Tibial artery (tissue), 4 donors: ENCODE measurements around the gene SECISBP2L.

Experiments
- DNase-seq, 2 donors: peaks; one replicate each; pipeline ENCODE4 v3.0.0-alpha.2; 2019
- H3K27ac ChIP-seq, 2 donors: fragments of 200-600 bp; sonication (generic) in 1 of 2; 1 replicate in 1 of 2; 2 replicates in 1 of 2; pipeline ENCODE4 v1.5.1; 2018 to 2019; ENCODE audit warnings: mild to moderate bottlenecking in 1 of 2
- H3K27me3 ChIP-seq, 2 donors: fragments of 200-600 bp; sonication (generic) in 1 of 2; one replicate each; pipeline versions ENCODE4 v1.5.1 to v1.6.0; 2016 to 2019
- H3K36me3 ChIP-seq, 3 donors: fragments of 200-600 bp; sonication (generic) in 2 of 3; one replicate each; pipeline ENCODE4 v1.5.1; 2016 to 2019; ENCODE audit warnings: mild to moderate bottlenecking in 2 of 3
- H3K4me1 ChIP-seq, 4 donors: fragments of 200-600 bp; sonication (generic) in 2 of 4; 1 replicate in 3 of 4; 2 replicates in 1 of 4; pipeline ENCODE4 v1.5.1; 2016 to 2019
- H3K4me3 ChIP-seq, 2 donors: fragments of 200-600 bp; sonication (generic) in 1 of 2; 1 replicate in 1 of 2; 2 replicates in 1 of 2; pipeline ENCODE4 v1.5.1; 2018 to 2019; ENCODE audit warnings: mild to moderate bottlenecking in 2 of 2
- H3K9me3 ChIP-seq, 3 donors: fragments of 200-600 bp; sonication (generic) in 1 of 3; one replicate each; pipeline ENCODE4 v1.5.1; 2016 to 2019
- intact Hi-C: fragments of 100-400 bp; cut with DNase I; formaldehyde crosslinking; loops from one replicate; pipeline ENCODE4 v1.15.0; 2023; ENCODE audit warnings: low total_unique reads
- TF ChIP-seq, protein P1 (sequence below), 2 experiments: fragments of 200-600 bp in 1 of 2; fragments of 450-650 bp in 1 of 2; IDR thresholded peaks; one replicate each; pipeline ENCODE4 v1.5.1; 2017 to 2019; ENCODE audit warnings: antibody characterized with exemption in 2 of 2, mild to moderate bottlenecking in 1 of 2, moderate library complexity in 1 of 2

Gene SECISBP2L

DNA sequence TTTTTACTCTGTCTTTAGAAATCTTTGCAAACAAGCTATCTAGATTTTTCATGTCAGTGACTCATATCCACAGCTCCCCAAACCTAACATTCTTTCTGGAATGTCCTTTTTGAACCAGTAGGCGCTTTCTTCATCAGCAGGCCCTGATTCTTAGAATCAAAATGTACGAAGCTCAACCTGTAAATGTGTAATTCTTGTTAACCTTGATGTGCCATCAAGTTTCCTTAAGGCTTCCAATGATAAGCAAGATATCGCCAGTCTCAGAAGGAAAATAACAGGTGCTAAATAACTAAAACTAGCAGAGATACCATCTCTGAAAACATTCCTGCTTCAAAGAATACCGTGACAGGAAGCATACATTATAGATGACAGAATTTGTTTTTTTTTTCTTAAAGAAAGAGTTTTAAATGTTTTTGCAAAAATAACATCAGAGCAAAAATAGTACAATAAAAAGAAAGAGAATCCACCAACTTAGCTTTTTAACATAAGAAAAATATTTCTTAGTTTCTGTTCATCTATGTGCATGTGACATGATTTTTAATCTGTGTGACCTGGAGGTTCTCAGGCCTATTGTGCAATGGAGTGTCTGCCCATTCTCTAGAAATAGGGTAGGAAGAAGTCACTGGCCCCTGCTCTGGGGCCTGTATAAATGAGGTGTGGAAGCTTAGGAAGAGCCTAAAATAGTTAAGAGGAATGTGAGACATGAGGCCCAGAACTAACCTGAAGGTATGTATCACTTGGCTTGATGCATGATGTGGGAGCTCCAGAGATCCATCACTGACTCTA, 14.7 kb upstream of the SECISBP2L start:
- H3K27ac ChIP-seq: no peak overlapping the region
- no peak overlapping the region for H3K4me3 ChIP-seq
- H3K27me3 ChIP-seq: no peaks in the 10 kb centered on the region
- TF ChIP-seq, protein P1, sequence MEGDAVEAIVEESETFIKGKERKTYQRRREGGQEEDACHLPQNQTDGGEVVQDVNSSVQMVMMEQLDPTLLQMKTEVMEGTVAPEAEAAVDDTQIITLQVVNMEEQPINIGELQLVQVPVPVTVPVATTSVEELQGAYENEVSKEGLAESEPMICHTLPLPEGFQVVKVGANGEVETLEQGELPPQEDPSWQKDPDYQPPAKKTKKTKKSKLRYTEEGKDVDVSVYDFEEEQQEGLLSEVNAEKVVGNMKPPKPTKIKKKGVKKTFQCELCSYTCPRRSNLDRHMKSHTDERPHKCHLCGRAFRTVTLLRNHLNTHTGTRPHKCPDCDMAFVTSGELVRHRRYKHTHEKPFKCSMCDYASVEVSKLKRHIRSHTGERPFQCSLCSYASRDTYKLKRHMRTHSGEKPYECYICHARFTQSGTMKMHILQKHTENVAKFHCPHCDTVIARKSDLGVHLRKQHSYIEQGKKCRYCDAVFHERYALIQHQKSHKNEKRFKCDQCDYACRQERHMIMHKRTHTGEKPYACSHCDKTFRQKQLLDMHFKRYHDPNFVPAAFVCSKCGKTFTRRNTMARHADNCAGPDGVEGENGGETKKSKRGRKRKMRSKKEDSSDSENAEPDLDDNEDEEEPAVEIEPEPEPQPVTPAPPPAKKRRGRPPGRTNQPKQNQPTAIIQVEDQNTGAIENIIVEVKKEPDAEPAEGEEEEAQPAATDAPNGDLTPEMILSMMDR (IDR thresholded peaks at IDR 0.05): no peak
- intact Hi-C loops: no loop called here
- H3K36me3 ChIP-seq: no peaks in the 10 kb centered on the region
- DNase-seq: no peak
- peaks cover 0 to 5% (median 2%) of the 10 kb centered on the region in 4 donors for H3K4me1 ChIP-seq
- no peaks in the 10 kb centered on the region for H3K9me3 ChIP-seq

DNA sequence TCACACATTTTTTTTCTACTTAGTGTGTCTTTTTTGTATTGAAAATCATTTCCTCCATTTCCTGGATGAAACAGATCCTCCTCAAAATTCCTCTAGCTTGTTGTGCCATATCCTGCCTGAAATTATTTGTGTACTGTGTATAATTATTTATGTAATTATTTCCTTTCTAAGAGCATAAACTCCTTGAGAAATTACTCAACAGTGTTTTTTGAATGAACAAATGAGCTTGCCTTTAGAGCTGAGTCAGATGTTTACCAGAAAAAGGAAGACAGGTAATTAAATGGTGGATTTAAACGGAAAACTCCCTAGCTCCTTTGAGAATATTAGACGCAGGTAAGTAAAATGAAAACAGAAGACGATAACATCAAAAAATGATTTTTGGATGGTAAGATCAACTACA, 13.2 kb upstream of the SECISBP2L start:
- TF ChIP-seq, protein P1 (IDR thresholded peaks at IDR 0.05): no peak
- Histone ChIP-seq H3K4me3 (no peak overlapping the region), H3K36me3 (no peaks in the 10 kb centered on the region), H3K27me3 (no peaks in the 10 kb centered on the region), H3K4me1 (peaks cover 0 to 5% (median 2%) of the 10 kb centered on the region in 4 donors), H3K27ac (no peak overlapping the region), H3K9me3 (no peaks in the 10 kb centered on the region)
- intact Hi-C loops: no loop called here
- DNase-seq: no peak

DNA sequence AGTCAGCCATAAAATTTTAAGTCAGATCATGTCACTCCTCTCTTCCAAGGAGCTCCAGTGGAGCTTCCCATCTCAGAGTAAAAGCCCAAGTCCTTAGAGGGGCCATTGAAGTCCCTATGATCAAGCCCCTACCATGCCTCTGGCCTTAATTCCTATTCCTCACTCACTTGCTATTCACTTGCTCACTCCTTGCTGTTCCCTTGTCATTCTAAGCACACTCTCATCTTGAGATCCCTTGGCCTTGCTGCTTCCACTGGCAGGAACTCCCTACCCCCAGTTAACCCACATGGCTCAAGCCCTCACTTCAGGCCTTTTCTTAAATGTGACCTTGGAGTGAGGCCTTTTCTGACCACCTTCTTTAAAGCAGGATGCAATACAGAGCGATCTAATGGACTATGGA, 12.3 kb upstream of the SECISBP2L start:
- Histone ChIP-seq H3K36me3 (no peaks in the 10 kb centered on the region), H3K27ac (no peak overlapping the region), H3K9me3 (no peaks in the 10 kb centered on the region), H3K4me3 (no peak overlapping the region), H3K4me1 (peaks cover 0 to 5% (median 2%) of the 10 kb centered on the region in 4 donors), H3K27me3 (no peaks in the 10 kb centered on the region)
- intact Hi-C loops: no loop called here
- DNase-seq: no peak
- TF ChIP-seq, protein P1 (IDR thresholded peaks at IDR 0.05): no peak

DNA sequence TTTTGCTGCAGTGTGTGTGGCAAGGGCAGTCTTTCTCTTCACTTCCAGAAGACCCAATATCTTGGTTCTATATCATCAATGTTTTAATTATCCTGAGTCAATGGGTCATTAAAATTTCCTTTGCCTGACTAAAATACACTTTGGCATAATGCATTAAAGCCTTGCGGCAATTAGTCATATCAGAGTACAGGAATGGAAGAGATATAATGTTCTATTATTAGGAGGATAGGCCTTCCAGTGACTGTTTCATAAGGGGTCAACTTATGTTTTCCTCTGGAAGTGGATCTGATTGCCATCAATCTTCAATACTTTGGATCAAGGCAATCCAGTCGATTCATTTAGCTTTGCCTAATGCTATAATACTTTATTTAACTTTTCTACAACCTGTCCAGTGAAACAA, 9.4 kb upstream of the SECISBP2L start:
- no peak for DNase-seq
- intact Hi-C loops: no loop called here
- Histone ChIP-seq H3K9me3 (no peaks in the 10 kb centered on the region), H3K27me3 (no peaks in the 10 kb centered on the region), H3K36me3 (no peaks in the 10 kb centered on the region), H3K27ac (no peak overlapping the region), H3K4me1 (peaks cover 0 to 5% (median 2%) of the 10 kb centered on the region in 4 donors), H3K4me3 (no peak overlapping the region)
- TF ChIP-seq, protein P1 (IDR thresholded peaks at IDR 0.05): no peak

DNA sequence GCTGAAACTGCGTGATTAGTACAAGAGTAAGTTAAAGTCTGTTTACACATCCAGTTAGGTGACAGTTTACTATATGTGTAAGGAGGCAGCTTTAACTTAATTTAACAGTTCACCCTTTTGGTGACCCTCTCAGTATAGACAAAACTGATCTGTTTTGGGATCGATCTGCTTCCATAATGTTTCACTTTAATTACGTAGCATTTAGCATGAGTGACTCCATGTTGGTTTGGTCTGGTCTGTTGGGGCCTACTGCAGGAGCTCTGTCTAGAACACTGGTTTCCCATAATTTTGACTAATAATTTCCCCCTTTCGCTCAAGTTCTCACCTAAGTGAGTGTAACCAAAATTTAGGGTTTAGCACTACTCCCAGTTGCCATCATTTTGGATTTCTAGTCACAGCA, 6.4 kb upstream of the SECISBP2L start:
- intact Hi-C loops: no loop called here
- no peaks in the 10 kb centered on the region for H3K4me1 ChIP-seq
- no peak overlapping the region for H3K4me3 ChIP-seq
- TF ChIP-seq, protein P1 (IDR thresholded peaks at IDR 0.05): no peak
- no peaks in the 10 kb centered on the region for H3K27me3 ChIP-seq
- no peaks in the 10 kb centered on the region for H3K36me3 ChIP-seq
- no peak overlapping the region for H3K27ac ChIP-seq
- no peaks in the 10 kb centered on the region for H3K9me3 ChIP-seq
- DNase-seq: no peak
